Omental fat pad (tissue), 4 donors: ENCODE measurements around the gene SLC10A3. TPM values are rescaled to one million over a fixed set of nuclear protein-coding genes. Genes with fewer than 3 reads are reported as not detected.

Source experiments
- ATAC-seq: fragments of 150-250 bp; one replicate; pipeline ENCODE4 v1.9.1; 2016; ENCODE audit warnings: mild to moderate bottlenecking, moderate library complexity; ENCODE audit not compliant: low FRiP score
- DNase-seq: peaks from one replicate; pipeline ENCODE4 v3.0.0-alpha.2; 2019; ENCODE audit warnings: low spot score
- total RNA-seq, 4 donors: library from RNA; depleted of rRNA; stranded (reverse); fragments of >200 nt; gene quantifications; one replicate each; pipeline ENCODE4 v1.1.0, GENCODE V29; 2016
- TF ChIP-seq, protein P1 (sequence below), 3 donors: fragments of 450-650 bp; IDR thresholded peaks; one replicate each; pipeline ENCODE4 v1.5.1; 2016 to 2017; ENCODE audit warnings: antibody characterized with exemption in 3 of 3, mild to moderate bottlenecking in 3 of 3, moderate library complexity in 2 of 3

Gene SLC10A3
- total RNA-seq, 4 donors from 2014 or later: 22.9 to 29.7 (median 26.9) TPM

DNA sequence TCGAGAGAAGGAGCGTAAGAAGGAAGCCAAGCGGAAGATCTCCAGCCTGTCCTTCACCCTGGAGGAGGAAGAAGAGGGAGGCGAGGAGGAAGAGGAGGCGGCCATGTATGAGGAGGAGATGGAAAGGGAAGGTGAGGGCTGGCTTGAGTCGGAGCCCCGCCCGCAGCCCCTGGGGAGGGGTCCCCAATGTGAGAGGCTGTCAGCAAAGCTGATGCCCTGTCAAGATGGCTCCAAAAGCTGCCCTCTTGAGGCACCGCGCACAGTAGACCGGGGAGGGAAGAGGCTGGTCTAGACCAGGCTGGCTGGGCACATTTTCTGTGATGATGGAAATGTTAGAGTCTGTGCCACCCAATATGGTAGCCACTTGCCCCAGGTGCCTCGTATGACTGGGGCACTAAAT lies 44.0 kb downstream of the SLC10A3 start:
- TF ChIP-seq, protein P1, sequence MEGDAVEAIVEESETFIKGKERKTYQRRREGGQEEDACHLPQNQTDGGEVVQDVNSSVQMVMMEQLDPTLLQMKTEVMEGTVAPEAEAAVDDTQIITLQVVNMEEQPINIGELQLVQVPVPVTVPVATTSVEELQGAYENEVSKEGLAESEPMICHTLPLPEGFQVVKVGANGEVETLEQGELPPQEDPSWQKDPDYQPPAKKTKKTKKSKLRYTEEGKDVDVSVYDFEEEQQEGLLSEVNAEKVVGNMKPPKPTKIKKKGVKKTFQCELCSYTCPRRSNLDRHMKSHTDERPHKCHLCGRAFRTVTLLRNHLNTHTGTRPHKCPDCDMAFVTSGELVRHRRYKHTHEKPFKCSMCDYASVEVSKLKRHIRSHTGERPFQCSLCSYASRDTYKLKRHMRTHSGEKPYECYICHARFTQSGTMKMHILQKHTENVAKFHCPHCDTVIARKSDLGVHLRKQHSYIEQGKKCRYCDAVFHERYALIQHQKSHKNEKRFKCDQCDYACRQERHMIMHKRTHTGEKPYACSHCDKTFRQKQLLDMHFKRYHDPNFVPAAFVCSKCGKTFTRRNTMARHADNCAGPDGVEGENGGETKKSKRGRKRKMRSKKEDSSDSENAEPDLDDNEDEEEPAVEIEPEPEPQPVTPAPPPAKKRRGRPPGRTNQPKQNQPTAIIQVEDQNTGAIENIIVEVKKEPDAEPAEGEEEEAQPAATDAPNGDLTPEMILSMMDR (IDR thresholded peaks at IDR 0.05): no peak
- ATAC-seq (no peak), DNase-seq (no peak)

DNA sequence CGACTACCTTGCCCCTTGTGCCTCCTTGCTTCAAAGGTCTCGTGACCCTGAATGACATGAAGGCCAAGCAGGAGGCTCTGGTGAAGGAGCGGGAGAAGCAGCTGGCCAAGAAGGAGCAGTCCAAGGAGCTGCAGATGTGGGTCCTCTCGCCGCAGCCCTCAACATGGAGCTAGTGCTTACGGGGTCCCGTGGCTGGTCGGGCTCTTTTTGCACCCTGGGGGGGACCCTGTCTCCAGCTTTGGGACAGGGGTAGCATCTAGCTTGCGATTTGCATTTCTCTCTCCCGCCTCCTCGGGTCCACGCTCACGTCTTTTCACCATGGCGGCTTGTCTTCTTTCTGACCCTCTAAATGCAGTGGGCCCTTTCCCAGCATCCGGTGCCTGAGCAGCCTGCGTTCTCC lies 44.7 kb downstream of the SLC10A3 start:
- TF ChIP-seq, protein P1 (IDR thresholded peaks at IDR 0.05): no peak
- ATAC-seq (no peak), DNase-seq (no peak)

DNA sequence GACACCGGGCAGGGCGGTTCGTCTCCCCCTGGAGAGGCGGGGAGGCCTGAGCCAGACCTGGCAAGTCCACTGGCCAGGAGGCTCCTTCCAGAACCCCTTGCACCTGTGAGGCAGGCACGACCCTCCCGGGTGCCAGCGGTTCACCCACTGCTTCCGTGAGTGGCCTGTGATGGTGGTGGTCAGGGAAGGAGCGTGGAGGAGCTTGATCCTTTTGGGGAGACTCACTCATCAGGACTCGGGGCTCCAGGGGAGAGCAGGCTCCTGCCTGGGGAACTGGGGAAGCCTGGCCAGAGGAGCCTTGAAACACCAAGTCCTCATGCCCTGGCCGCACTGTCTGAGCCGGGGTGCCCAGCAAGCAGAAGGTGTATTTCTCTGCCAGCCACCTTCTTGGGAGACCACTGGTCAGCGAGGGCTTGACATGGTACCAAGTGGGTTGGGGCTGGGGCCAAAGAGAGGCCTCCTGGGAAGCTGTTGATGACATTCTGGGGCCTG lies 45.6 kb downstream of the SLC10A3 start:
- DNase-seq (no peak), ATAC-seq (no peak)
- TF ChIP-seq, protein P1 (IDR thresholded peaks at IDR 0.05): no peak

DNA sequence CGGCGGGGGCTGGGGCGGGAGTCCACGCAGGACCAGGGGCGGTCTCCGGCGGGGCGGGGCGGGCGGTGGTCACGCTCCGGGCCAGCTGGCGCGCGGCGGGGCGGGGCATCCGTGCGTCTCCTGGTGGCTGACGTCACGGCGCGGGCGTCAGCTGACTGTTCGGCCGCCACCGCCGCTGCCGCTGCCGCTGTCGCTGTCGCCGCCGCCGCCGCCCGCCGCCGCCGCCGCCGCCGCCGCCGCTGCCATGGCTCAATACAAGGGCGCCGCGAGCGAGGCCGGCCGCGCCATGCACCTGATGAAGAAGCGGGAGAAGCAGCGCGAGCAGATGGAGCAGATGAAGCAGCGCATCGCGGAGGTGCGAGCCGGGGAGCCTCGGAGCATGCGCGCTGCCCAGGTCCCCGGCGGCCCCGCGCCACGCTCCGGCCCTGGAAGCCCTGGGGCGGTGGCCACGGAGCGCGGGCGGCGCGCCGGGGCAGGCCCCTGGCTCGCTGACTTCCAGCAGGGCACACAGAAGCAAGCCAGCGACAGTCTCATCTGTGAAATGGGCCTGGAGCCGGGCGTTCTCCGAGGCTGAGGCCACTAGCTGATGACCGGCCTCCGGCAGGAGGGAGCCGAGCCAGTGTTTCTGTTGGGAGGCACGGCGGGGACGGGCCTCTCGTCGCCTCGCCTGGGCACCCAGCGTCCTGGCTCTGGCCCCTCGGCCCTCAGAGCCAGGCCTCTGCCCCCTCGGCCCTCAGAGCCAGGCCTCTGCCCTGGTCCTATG lies 46.3 kb downstream of the SLC10A3 start, which contains the start of gene FAM50A:
Gene FAM50A, plus strand, starts transcription at position 150 of the 763 bp plus-strand sequence. Its CDS starts 95 bp downstream, at position 245.
- TF ChIP-seq, protein P1 (IDR thresholded peaks at IDR 0.05): no peak
- DNase-seq: no peak

DNA sequence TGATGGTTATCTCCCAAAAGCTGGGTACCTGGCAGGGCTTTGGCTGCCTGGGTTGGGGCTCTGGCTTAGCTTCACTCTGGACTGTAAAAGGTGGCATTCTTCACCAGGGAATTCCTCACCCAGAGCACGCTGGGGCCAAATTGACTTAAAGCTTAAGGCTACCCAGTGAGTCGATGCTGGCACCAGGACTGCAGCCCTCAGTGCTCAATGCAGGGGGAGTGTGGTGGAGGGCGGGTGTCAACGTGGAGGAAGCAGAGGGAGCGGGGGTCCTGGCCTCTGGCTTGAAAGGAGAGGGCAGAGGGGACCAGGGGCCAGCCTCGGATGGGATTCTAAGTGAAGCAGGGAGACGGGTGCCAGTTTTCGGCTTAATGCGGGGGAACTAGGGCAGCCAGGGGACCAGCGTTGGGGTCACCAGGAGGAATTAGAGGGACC lies 46.9 kb downstream of the SLC10A3 start:
- ATAC-seq: no peak

More for the DNA sequence above, 46.3 kb downstream of the SLC10A3 start, which contains the start of gene FAM50A:
- peak; percentile 82 for ATAC-seq

DNA sequence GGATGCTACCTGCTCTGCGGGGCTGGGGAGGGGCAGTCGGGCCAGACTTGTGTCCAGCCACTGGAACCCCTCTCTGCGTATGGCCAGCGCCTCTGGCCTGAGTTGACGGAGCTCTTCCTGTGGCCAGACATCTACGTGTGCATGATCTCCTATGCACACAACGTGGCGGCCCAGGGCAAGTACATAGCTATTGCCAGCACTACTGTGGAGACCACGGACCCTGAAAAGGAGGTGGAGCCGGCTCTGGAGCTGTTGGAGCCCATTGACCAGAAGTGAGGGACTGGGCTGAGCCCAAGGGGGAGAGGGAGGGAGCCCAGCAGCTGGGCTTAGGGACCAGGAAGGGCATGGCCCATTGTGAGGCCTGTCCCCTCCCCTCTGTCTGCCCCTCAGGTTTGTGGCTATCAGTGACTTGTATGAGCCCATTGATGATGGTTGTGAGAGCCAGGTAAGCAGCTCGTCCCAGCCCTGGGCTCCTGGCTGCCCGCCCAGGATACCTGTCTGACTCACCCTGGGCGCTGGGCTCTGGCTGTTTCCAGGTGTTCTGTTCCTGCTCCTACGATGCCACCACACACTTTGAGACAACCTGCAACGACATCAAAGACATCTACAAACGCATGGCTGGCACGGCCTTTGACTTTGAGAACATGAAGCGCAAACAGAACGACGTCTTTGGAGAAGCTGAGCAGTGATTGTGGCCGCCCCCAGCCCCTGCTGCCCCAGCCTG lies 48.3 kb downstream of the SLC10A3 start:
- ATAC-seq (no peak), DNase-seq (no peak)

More for the DNA sequence above, 46.9 kb downstream of the SLC10A3 start:
- TF ChIP-seq, protein P1 (IDR thresholded peaks at IDR 0.05): no peak
- no peak for DNase-seq

More for the DNA sequence above, 48.3 kb downstream of the SLC10A3 start:
- TF ChIP-seq, protein P1 (IDR thresholded peaks at IDR 0.05): no peak
